NCI-H146 treated with DMSO at 0.1 percent for 48 hours (cell line): ENCODE data around the gene PURB.
A peak's percentile ranks its signal among the peaks of the same experiment; 100 is the strongest.
"Not testable (repeated sequence)": the region's sequence is repeated elsewhere in the genome, so short reads cannot be mapped to it uniquely, and the experiment has no call there.

Source experiments
- DNase-seq: peaks from one replicate; lab custom pipeline; 2025; ENCODE audit not compliant: unreplicated experiment; lab: John Stamatoyannopoulos, UW

PURB gene

DNA sequence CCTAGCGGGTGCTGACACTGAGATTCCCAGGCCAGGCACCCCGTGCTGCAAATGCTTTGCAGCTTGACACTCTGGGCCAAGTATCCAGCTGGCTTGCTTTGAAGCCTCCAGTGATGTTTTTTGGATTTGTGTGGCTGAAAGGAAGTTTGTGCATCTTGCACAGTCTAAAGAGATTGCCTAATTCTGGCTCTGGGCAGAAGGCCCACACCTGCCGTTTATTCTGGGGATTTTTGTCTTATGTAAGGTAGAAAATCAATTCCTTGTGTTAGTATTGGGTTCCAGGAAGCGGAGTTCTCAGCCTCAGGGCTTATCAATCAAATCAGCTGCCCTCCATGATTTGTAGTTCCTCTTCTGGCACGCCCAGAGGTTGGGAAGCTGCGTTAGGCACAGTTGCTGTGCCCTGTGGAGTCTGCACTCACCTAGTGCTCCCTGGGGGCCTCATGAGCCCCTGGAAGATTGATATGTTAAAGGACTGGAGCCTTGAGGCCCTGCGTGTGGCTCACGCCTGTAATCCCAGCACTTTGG lies 8.4 kb upstream of the PURB start:
- DNase-seq = peak; percentile 22

DNA sequence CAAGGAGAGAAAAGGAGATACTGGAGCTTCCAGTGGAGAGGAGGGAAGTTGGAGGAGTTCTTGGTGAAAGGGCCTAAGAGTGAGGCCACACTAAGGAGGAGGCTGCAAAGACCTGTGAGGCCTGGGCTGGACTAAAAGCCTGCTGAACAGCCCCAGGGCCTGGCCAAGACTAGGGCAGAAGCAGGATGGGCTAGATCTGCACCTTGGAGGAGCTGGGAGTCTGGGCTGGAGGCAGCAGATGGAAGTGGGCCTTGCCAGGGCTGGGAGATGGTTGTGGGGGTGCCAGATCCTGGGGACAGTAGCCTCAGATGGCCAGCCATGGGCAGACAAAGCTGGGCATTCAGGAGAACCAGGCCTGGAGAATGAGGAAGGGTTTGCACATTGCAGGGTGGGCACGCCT lies 6.5 kb upstream of the PURB start:
- DNase-seq = no peak

DNA sequence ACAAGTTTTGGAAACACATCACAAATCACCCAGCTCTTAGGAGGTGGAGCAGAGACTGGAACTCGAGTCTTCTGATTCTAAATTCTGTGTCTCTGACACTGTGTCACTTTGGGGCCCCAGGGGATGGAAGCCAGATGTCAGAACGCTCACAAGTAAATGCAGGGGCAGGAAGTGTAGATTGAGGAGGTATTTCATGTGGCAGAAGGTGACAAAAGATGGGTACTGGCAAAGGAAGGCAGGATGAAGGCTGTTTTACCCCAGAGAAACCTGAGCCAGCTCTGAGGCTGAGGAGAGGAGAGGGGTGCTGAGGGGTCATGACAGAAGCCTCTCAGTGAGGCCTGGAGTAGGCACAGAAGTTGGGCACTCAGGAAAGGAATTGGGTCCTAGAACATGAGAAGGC lies 6.0 kb upstream of the PURB start:
- DNase-seq = no peak

DNA sequence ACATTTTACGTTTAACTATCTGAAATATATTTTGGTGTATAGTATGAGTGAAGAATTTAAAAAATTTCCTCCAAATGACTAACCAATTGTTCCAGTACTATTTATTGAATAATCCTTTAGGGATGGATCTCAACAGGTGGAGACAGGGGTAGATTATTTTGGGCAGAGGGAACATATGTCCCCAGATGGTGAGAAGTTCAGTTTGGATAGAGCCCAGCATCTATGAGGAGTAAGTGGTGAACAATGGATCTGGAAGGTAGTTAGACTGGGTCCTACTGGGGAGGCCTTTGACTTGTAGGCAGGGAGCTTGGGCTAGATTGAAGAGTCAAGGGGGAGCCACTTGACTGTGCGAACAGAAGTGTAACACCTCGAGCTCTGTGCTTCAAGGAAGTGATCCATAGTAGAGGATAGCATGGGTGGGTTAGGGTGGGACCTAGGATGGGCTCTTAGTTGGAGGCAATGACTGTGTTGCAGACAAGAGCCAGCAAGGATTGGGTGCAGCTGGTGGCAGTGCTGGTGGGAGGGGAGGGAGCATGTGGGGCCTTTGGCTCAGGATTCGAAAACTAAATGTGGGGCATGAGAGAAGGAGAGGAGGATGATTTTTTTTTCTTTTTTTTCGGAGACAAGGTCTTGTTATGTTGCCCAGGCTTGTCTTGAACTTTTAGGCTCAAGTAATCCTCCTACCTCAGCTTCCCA lies 3.9 kb upstream of the PURB start:
- DNase-seq = no peak

DNA sequence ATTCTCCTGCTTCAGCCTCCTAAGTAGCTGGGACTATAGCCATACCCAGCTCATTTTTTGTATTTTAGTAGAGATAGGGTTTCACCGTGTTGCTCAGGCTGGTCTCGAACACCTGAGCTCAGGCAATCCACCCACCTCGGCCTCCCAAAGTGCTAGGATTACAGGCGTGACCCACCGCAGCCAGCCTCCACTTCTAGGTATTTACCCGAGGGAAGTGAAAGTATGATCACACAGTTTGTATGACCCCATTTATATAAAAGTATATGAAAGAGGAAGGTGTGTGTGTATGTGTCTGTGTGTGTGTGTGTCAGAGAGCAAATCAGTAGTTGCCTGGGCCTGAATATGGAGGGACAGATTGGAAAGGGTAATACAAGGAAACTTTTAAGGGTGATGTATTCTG lies 2.0 kb upstream of the PURB start:
- DNase-seq = no peak

DNA sequence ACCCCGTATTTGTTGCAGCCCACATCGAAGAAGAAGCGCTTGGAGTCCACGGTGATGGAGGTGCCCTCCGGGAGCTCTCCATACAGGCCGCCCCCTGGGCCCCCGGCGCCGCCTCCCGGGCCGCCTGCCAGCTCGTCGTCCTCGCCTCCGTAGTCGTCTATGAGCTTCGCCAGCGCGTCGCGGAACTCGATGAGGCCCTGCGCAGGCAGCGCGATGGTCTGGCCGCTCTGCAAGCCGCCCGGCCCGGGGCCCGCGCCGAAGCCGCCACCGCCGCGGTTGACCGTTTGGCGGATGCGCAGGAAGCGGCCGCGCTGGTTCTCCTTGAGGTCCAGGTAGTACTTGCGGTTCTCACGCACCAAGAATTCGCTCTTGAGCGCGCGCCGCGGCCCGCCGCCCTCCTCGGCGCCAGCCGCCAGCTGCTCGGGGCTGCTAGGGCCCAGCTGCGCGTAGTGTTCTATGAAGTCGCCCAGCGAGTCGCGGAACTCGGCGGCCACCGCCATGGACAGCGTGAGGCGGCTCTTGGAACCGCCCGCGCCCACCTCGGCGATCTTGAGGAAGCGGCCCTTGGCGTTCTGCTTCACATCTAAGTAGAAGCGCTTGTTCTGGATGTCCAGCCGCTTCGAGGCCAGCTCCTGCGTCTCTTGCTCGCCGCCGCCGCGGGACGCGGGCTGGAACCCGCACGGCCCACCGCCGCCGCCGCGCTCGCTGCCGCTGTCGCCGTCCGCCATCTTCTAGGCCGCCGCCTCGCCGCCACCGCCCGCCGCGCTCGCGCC lies 523 bp downstream of the PURB start:
- no peak for DNase-seq

DNA sequence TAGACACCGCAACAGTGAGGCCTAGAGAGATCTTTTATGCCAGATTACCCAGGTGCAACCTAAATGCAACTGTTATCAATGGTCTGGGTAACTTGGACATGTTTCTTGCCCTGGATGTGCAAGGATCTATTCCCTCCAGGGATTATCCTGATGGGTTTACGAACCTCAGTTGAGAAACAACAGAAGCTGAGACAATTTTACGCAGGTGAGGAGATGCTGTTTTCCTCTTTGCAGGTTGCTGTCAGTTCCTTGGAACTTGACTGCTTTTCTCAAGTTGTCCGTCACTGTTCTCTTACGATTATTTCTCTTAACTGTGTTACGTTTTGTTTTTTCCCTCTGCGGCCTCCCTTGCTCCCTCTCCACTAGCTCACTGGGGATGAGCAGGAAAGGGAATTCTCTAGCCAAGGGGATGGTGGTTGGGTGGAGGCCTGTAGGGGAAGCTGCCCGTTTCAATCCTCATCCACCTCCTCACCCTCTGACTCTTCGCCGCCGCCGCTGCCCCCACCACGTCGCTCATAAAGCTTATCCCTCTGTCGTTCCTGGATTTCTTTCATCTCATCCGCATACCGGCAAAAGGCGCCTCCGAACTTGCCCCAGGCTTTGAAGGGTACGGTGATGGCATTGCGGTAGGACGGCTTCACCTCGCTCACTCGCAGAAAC lies 1.2 kb downstream of the PURB start:
- DNase-seq = no peak

DNA sequence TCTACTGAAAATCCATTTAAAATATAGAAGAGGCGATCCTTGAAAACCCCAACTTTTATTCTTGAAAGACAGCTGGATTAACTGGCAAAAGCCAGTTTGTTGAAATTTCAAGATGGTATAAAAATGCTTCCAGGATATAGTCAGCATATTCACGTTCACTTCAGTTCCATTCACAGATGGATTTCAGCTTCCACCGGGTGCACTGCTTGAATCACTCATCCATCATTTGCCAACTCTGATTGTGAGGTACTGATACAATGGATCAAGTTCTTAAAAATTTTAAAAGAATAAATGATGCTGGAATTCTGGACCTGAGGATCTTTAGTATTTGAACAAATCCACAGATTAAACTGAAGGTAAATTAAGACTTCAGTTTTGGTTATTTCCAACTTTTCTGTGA lies 2.4 kb downstream of the PURB start:
- no peak for DNase-seq

DNA sequence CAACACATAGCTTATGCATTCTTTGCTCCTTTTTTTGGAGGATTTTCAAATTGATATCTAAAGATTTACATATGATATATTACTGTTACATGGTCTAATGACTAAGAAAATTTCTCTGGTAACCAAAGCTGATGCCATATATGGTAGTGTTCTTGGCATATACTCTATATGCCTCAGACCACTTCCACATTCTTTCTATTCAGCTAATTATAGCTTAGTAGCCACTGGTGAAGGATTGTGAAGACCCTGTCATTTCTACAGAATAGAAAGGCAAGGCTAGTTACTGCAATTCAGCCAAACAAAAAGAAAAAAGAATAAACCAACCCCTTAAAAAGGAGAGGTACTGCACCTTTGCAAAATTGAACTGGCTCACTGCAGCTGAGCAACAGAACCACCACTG lies 3.7 kb downstream of the PURB start:
- no peak for DNase-seq

DNA sequence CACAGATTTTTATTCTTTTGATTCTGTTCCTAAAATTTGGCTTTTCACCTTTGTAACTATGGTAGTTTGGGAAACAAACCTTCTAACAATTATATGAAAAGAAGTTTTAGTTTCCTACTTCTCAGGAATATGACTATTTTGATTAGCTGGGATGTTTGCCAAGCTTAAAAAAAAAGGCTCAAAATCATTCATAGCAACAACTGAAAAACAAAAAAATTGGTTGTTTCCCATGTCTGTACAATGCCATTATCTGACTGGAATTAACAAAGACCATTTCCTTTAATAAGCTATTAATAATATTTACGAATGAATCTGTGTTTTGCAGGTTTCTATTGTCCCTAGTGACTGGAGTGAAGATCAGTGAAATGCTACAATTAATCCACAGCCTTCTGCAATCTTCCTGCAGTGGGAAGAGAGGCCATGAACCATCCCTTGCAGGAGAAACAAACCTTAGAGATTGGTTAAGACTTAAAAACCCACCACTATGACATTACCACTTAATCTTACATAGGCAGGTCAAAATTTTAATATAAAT lies 4.2 kb downstream of the PURB start:
- no peak for DNase-seq

DNA sequence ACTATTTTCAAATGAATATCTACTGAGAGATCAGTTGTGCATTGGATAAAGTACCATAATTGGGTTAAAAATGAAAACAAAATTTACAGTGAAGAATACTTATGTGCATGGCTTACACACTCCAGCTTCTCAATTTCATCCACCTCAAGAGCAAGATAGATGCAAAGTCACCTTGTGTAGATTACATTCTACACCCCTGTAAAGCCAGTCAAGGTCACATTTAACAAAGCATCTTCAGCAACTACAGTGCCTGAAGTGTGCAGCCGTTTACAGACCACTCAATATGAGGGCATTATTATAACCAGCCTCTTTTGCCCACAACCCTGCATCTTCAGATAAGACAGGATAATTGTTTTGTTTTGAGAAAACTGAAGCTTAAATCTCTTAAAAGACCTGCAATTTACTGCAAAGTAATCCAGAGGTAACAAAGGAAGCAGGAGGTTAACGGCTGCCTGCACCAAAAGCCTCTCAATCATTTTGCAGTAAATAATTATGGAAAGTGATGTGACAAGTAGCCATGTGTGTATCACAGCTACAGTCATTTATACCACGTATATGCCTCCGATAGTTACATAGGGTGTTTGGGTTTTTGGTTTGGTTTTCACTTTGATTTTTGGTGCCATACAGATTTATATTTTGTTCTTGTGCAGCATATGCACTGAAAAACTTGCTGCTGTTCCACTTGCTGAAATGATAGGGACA lies 4.9 kb downstream of the PURB start:
- DNase-seq = no peak

DNA sequence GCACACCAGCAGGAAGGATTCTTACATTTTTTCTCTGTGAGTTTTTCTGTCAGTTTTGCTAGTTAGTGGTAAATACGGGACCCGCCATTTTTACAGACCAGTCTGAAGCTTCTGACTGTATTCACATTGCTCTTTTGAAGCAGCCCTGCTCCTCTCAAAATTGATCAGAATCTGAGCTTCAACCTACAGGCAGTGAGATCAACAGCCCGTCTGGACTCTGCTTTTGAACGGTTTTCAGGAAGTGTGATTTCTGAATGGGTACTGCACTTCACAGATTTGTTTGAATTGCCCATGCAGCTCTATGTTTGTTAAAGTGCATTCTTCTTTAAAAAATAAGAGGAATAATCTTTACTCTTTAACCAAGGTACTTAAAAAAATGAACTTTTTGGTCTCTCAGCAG lies 8.9 kb downstream of the PURB start:
- no peak for DNase-seq

DNA sequence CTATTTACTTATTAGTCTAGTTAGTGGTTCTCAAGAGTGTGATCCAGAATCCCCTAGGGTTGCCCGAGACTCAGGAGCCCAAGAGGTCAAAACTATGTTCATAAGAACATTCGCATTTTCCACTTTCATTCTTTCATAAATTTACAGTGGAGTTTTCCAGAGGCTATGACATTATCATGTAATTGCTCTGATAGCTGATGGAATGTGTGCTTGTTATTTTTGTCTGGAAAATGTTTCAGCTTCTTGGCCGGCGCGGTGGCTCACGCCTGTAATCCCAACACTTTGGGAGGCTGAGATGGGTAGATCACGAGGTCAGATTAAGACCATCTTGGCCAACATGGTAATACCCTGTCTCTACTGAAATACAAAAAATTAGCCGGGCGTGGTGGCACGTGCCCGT lies 10.1 kb downstream of the PURB start:
- DNase-seq = no peak

DNA sequence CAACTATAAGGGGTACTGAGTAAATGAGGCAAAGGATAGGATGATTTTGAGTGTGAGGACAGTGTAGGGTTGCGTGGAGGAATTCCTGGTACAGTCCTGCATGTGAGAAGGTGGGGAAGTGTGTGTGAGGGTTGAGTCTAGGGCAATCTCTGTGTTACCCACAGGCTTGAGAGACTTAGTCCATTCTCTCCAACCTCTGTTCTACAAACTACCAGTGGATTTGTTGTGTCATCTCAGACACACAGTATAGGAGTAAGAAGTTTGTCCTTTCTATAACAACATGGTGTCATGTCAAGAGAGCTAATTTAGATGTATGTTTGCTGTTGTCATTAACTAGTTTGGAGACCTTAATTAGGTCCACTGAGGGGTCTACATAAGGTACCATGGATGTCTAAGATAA lies 12.5 kb downstream of the PURB start:
- DNase-seq = no peak

DNA sequence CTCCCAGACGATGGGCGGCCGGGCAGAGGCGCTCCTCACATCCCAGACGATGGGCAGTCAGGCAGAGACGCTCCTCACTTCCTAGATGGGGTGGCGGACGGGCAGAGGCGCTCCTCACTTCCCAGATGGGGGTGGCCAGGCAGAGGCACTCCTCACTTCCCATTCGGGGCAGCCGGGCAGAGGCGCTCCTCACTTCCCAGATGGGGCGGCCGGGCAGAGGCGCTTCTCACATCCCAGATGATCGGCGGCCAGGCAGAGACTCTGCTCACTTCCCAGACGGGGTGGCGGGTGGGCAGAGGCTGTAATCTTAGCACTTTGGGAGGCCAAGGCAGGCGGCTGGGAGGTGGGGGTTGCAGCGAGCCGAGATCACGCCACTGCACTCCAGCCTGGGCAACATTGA lies 13.4 kb downstream of the PURB start:
- not testable (repeated sequence) for DNase-seq

DNA sequence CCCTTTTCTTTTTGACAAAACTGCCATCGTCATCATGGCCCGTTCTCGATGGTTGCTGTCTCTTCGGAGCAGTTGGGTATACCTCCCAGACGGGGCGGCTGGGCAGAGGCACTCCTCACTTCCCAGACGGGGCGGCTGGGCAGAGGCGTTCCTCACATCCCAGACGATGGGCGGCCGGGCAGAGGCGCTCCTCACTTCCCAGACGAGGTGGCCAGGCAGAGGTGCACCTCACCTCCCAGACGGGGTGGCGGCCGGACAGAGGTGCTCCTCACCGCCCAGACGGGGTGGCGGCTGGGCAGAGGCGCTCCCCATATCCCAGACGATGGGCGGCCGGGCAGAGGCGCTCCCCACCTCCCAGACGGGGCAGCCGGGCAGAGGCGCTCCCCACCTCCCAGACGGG lies 14.6 kb downstream of the PURB start:
- not testable (repeated sequence) for DNase-seq

DNA sequence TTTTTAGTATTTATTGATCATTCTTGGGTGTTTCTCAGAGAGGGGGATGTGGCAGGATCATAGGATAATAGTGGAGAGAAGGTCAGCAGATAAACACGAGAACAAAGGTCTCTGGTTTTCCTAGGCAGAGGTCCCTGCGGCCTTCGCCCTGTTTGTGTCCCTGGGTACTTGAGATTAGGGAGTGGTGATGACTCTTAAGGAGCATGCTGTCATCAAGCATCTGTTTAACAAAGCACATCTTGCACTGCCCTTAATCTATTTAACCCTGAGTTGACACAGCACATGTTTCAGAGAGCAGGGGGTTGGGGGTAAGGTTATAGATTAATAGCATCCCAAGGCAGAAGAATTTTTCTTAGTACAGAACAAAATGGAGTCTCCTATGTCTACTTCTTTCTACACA lies 15.0 kb downstream of the PURB start:
- DNase-seq = not testable (repeated sequence)

DNA sequence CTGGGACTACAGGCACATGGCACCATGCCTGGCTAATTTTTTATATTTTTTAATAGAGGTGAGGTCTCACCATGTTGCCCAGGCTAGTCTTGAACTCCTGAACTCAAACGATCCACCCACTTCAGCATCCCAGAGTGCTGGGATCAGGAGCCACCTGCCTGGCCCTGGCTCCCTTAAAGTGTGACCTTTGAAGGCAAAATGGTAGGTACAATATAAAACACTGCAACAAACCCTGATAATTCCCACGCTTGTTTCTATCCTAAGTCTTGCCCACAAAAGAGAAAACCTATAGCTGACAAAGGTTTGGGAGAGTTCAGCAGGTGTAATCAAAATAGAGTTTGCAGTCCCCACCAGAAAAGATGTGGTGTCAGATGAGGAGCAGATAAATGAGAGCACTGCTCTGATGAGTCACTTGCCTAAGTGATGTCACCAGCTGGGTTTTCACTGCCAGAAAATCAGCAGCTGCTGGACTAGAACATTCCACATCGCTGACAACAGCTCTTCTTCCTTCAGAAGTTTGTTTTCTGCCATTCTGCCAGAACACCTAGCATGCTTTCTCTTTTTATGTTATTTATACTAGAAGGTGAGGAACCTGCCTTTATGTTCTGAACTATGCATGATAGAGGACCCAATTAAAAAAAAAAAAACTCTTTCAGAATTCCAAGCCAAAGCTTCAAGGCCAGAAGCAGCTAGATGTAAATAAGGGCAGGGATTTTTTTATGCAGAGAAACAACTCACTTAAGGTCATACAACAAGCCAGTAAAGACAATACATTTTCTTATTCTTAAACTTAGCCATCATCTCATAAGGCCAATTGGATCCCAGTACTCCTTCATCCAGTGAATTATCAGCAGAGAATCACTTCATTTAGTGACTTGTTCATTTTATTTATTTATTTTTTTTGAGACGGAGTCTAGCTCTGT lies 18.0 kb downstream of the PURB start:
- no peak for DNase-seq

DNA sequence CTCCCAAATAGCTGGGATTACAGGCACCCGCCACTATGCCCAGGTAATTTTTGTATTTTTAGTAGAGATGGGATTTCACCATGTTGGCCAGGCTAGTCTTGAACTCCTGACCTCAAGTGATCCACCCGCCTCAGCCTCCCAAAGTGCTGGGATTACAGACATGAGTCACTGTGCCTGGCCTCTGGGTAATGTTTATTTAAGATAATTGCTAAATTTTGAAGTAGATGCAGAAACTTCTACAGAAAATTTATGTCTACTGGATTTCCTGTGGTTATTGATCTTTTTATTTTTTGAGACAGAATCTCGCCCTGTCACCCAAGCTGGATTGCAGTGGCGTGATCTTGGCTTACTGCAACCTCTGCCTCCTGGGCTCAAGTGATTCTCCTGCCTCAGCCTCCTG lies 23.4 kb downstream of the PURB start:
- DNase-seq = not testable (repeated sequence)

DNA sequence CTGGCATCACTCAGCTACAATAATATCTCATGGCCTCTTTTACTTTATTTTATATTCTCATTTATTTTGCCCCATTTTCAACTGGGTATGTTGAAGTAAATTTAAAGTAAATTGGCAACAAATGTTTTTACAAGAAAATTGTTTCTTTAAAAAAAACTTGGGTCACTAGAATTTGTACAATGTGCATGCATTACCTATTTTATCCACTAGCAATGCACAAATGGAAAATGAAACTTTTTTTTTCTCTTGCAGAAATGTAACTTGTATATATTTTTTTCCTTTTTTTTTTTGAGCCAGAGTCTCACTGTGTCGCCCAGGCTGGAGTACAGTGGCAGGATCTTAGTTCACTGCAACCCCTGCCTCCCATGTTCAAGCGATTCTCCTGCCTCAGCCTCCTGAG lies 27.2 kb downstream of the PURB start:
- DNase-seq = no peak
